Left renal pelvis (tissue), 4 donors: ENCODE measurements around the gene ISYNA1. TPM values are rescaled to one million over a fixed set of nuclear protein-coding genes. Genes with fewer than 3 reads are reported as not detected.

Experiments
- DNase-seq, 4 donors: peaks; one replicate each; pipeline ENCODE4 v3.0.0-alpha.2; 2013; ENCODE audit warnings: low read depth in 4 of 4, low spot score in 3 of 4
- polyA plus RNA-seq, 4 donors: library from polyadenylated mRNA; unstranded; fragments of 120-200 nt; gene quantifications; one replicate each; pipeline ENCODE4 v1.2.1, GENCODE V29; 2013; ENCODE audit not compliant: insufficient read length in 4 of 4

ISYNA1 gene
- polyA plus RNA-seq, 4 donors, result 98.7 to 147 (median 103) TPM

- no peak for DNase-seq
These were observed 7.5 kb upstream of the ISYNA1 start for GRCh38 chr19:18445262-18445948.

- no peak for DNase-seq
These were observed 6.6 kb upstream of the ISYNA1 start for GRCh38 chr19:18444513-18444912.

GRCh38 chr19:18443831-18444230 lies 5.9 kb upstream of the ISYNA1 start:
- no peak for DNase-seq

- DNase-seq, result no peak
These were observed 5.5 kb upstream of the ISYNA1 start for GRCh38 chr19:18443406-18443805.

- DNase-seq, result no peak
These were observed 5.0 kb upstream of the ISYNA1 start for GRCh38 chr19:18442941-18443340.

- no peak for DNase-seq
These were observed 4.2 kb upstream of the ISYNA1 start for GRCh38 chr19:18441804-18442788.

- no peak for DNase-seq
These were observed 3.2 kb upstream of the ISYNA1 start for GRCh38 chr19:18440936-18441803.

- no peak for DNase-seq
These were observed 2.5 kb upstream of the ISYNA1 start for GRCh38 chr19:18440415-18440877.

GRCh38 chr19:18439910-18440237 lies 1.9 kb upstream of the ISYNA1 start:
- no peak for DNase-seq

GRCh38 chr19:18439025-18439909 lies 1.3 kb upstream of the ISYNA1 start:
- DNase-seq, result no peak

GRCh38 chr19:18438331-18439024 lies 545 bp upstream of the ISYNA1 start:
- no peak for DNase-seq

GRCh38 chr19:18436671-18437490 lies 1.1 kb downstream of the ISYNA1 start:
- no peak for DNase-seq

- no peak for DNase-seq
These were observed 1.9 kb downstream of the ISYNA1 start for GRCh38 chr19:18435842-18436670.

GRCh38 chr19:18435178-18435841 lies 2.6 kb downstream of the ISYNA1 start:
- no peak for DNase-seq

- no peak for DNase-seq
These were observed 3.3 kb downstream of the ISYNA1 start for GRCh38 chr19:18434411-18435175.

GRCh38 chr19:18433735-18434398 lies 4.1 kb downstream of the ISYNA1 start:
- DNase-seq, result no peak
